Ishikawa (cell line): ENCODE data around the gene ASTN2.

ENCODE experiments used
- CREB1 ChIP-seq: IDR thresholded peaks from 2 replicates; pipeline ENCODE4 v1.6.1; 2012; ENCODE audit warnings: low read depth
- EGR1 ChIP-seq: IDR thresholded peaks from 2 replicates; pipeline ENCODE4 v1.6.1; 2012
- EP300 ChIP-seq: IDR thresholded peaks from 2 replicates; pipeline ENCODE4 v1.6.1; 2012; ENCODE audit warnings: borderline replicate concordance
- FOXM1 ChIP-seq: IDR thresholded peaks from 2 replicates; pipeline ENCODE4 v1.6.1; 2012; ENCODE audit warnings: low read depth, borderline replicate concordance
- RAD21 ChIP-seq: IDR thresholded peaks from 2 replicates; pipeline ENCODE4 v1.6.1; 2012; ENCODE audit warnings: low read depth
- TAF1 ChIP-seq: IDR thresholded peaks from 2 replicates; pipeline ENCODE4 v1.6.1; 2012; ENCODE audit warnings: low read depth, mild to moderate bottlenecking
- YY1 ChIP-seq: IDR thresholded peaks from 2 replicates; pipeline ENCODE4 v1.6.1; 2012; ENCODE audit warnings: low read depth
- TF ChIP-seq, protein P1 (sequence below): IDR thresholded peaks from 2 replicates; pipeline ENCODE4 v1.6.1; 2012

DNA sequence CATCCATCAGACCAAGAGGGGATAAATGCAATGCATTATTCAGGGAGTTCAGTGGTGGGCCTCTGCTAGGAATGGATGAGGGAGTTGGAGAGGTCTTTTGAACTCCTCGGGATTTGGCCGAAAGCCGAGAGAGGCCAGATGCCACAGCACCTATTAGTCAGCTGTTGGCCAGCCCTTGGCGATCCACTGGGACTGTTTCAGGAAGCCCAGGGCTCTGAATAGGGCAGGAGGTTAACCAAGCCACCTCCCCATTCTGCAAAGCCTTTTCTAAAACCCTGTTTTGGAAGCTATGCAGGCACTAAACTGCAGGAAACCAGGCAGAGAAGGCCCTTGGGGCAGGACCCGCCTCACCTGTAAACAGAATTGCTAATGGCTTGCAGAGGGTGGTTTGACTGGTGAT is 37.8 kb downstream of the ASTN2 start:
- TF ChIP-seq, protein P1, sequence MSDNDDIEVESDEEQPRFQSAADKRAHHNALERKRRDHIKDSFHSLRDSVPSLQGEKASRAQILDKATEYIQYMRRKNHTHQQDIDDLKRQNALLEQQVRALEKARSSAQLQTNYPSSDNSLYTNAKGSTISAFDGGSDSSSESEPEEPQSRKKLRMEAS, result no peak
- no peak for TF ChIP-seq TAF1
- TF ChIP-seq RAD21, result no peak
- no peak for TF ChIP-seq FOXM1
- no peak for TF ChIP-seq YY1
- no peak for TF ChIP-seq CREB1
- no peak for TF ChIP-seq EP300
- TF ChIP-seq EGR1, result no peak
